HG03571 (cell line): Measurements from ENCODE around the gene NCKAP5.

Experiments
- ATAC-seq: cut with Tn5 transposase; IDR thresholded peaks from one replicate; pipeline ENCODE4 v1.9.1; 2021; ENCODE audit not compliant: unreplicated experiment

The NCKAP5 gene

DNA sequence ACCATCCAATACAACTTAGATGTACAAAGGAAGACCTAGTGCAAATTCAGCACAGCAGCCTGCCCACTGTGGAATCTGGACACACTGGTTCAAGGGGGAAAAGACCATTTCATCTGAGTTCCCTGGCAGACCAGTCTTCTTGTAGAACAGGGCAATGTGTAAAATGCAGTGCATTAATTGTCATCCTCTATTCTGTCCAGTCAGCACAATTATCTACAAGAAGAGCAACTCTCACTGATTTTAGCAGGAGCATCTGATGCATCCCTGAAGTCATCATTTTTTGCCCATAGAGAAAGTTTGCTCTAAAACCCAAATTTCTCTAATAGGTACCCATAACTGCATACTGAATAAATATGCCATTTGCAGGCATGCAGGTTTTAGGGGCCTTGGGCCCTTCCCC lies 816.4 kb downstream of the NCKAP5 start:
- no peak for ATAC-seq

DNA sequence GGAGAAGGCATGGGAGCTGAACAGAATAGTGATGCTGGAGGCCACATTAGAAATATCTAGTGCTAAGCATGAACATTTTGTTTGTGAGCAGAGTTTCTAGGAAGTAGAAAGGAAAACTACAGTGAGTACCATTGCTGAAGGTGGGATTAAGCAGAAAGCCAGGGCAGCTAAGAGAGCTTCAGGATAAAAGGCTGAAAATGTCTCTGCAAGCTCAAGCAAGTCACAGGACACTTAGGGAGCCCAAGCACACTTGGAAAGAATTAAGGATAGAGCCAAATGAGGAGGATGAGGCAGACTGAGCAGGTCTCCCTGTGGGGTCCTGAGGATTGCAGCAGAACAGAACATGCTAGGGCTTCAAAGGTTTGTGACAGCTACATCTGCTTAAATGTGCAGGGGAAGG lies 817.7 kb downstream of the NCKAP5 start:
- no peak for ATAC-seq

DNA sequence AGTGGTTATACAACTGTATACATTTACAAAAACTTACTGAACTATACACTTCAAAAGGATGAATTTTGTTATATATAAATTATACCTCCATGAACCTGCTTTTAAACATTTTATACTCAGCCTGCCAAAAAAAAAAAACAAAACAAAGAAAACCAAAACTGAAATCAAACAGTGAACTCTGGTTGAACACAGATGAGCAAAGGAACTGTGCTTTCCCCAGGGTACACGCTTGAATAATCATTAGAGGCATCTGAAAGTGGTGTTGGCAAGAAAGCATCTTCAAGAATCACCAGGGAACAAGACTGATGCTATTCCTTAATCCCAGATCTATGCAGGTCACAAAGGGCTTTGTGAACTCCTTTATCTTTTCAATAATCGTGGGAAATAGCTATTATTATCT lies 821.2 kb downstream of the NCKAP5 start:
- no peak for ATAC-seq

DNA sequence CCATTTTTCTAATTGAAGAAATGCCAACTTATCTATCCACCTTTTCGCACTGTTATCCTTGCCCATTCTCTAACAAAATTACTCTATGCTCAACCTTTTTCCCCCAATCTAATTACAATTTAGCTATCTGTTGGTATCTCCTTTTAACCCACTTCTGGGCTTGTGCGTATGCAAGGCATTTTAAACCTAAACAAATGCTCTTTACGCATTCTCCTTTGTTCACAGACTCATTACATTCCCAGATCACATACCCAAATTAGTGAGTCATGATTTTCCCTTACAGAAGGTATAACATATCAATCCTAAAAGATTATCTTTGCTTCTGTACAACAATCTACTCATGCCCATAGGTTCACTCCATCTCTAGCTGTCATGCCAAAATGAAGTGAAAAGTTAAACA lies 826.5 kb downstream of the NCKAP5 start:
- ATAC-seq = no peak

DNA sequence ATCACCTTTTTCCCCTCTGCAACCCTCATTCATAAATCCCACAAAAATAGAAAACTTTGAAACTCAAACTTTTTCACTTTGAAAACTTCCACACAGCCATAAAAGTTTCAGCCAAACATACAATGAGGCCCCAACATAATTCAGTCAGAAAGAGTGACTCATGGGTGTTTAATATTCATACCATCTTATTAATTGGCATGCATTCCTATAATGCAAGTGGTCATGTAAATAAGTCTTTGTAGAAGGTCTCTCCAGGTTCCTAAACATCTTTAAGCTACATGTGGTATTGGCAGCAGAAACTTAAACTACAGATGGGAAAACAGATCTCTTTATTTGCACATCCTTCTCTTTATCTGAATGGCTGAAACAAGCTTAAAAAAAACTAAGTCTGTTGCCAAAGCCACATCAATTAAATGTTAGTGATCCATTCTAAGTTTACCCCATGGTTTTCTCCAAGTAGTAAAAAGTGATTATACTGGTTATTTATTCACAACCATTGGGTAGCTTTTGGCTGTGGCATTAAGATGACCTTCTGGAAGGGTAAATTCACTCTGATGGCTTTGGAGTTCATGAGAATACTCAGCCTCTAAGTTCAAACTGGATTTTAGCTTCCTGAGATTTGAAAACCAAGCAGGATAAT lies 828.1 kb downstream of the NCKAP5 start:
- ATAC-seq = no peak

DNA sequence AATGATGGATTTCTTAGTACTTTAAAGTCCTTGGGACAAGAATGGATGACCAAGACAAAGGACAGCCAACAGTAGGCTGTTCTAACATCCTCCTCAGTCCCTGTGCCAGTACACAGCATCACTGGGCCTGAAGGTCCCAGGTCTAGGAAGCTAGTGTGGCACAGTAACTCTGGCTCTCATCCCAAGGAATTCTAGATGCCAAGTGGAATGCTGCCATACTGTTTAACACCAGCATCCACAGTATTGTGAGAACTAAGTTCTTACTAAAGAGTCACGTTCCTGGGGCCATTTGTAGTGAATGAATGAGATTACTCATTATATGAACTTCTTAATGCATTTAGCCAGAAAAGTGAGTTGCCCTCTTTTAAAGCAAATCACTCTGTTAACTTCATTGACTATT lies 830.0 kb downstream of the NCKAP5 start:
- ATAC-seq = no peak

DNA sequence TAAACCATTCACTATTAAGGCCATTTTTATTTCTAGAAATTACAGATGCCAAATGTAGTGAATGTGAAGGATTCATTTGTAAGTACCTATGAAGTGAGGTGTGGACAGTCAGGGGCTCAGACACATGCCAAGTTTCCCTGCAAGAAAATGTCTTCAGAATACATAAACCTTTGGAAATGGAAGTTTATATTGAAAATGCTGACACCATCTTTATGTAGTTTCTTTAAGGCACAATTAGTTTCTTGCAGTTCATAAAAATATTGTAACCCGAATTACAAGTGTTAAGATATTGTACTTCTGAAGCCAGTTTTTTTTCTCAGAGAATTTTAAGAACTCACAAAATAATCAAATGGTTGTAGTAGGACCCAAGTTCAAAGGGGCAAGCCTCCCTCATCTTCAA lies 832.2 kb downstream of the NCKAP5 start:
- ATAC-seq = no peak

DNA sequence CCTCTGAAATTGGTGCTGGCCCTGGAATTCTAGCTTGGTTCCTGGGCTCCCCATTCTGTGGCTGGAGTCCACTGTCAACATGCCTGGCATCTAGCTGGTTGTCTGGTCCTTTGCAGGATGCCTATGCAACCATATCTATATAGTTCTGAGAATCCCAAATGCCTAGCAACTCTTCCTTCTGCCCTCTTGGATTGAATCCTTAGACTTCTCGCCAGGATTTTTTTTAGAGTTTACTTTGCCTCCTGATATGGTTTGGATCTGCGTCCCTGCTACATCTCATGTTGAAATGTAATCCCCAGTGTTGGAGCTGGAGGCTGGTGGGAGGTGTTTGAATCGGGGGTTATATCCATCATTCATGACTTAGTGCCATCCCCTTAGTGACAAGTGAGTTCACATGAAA lies 833.3 kb downstream of the NCKAP5 start:
- ATAC-seq = no peak

DNA sequence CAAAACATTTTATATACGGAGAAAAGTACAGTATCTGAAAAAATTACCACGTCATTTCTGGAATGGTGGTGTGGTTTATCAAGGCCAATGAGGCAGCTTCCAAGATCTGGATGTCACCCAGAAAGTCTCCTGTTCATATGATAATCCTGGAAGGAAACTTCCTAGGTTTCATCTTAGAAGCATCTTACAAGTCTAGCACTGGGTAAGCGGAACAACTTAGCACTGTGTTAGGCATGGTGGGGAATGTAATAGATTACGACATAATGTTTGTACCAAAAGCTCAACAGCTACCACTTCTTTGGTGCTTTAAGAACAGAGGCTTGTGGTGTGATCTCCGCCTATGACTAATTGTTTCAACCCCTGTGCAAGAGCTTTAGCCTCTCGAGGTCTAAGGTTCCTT lies 835.2 kb downstream of the NCKAP5 start:
- ATAC-seq = no peak

DNA sequence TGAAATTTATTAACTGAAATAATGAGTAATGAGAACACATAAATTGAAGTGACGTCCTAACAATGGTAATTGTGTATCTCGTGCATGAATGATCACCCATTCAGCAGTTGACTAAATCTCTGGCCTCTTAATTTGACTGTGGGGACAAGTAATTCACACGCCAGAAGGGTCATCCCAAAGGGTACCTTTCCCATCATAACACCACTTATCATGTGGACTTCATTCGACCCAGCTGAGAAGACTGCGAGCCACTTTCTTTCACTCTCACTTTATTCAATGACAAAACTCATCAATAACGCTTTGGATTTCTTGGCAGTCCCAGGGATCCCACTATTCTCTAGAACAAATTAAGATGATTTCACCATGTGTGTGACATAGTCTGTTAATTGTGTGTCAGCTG lies 835.6 kb downstream of the NCKAP5 start:
- no peak for ATAC-seq

DNA sequence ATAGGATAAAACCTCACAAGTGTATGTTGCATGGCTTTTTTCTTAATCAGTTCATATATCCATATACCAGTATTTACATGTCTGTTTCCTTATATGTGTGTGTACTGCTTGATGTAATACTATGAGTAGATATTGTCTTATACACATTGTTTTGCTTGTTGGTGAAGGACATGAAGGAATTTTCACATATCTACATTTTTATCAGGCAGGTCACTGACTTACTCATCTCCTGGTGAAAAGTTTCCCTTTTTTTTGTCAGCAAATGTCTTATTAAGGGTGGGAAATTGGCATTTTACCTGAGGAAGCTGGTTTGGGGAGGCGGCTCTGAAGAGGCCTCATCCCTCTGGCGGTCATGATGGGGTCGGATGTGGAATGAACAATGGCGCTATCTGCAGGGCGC lies 836.8 kb downstream of the NCKAP5 start:
- ATAC-seq = no peak

DNA sequence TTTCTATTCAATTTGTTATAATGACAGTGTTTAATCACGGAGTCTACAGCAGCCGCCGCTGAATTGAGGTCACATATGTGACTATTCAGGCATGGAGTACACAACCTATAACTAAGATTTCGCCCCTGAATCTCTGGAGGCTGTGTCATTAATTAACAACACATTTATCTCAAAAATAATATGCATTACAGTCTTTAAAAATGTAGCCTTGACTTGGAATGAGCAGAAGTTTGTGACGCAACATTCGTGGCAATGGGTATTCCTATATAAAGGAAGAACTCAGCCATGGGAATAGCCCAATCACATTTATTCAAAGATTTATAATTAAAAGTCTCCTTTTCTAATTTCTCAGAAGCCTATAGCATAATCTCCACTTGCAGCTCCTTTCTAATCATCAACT lies 837.7 kb downstream of the NCKAP5 start:
- ATAC-seq = no peak

DNA sequence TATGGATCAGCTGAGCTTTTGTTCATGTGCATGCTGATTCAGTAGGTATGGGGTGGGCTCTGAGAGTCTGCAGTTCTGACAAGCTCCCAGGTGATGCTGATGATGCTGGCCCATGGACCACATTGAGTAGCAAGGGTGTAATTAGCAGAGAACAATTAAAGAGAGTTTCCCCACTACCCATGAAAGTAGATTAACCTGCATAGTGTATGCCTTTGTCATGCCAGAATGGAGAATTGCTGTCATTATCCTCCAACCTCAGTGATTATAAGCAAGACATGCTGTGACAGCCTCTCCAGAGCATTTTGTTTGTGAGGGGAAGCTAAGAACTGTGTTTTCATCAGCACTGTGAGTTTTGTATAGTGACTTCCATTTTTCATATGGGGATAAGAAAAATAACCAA lies 838.7 kb downstream of the NCKAP5 start:
- no peak for ATAC-seq

DNA sequence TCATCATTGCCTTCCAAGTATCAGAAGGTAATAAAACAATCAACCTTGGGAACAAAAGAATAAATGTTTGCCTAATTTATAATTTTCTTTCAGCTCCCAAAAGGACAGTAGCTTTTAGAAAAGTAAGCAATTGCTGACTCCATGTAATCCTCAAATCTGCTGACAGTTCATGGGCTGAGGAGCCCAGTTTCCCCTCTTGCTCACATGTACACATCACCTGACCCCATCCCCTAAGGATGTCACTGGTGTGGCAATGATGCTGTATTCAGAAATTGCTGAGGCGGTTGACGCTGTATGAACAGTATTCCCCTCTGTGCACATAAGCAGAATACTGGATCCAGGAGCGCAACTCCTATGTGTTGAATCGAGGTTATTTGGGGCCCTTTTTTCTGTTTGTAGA lies 842.1 kb downstream of the NCKAP5 start:
- no peak for ATAC-seq

DNA sequence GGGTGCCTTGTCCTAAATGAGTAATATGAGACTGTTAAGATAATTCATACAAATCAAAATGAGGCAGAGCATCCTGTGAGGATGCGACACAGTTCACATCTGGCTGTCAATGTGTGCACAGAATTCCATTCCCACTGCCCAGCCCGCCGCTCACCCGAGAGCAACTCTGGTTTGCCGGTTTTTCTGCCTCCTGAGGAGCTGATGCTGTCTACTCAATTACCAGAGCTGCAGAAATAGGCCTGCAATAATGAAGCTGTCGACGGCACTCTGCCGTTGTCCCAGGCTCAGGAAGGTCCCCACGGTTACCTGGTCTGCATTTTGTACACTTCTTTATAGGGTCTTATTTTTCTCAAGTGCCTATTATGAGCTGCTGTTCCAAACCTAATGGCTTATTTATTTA lies 842.5 kb downstream of the NCKAP5 start:
- no peak for ATAC-seq

DNA sequence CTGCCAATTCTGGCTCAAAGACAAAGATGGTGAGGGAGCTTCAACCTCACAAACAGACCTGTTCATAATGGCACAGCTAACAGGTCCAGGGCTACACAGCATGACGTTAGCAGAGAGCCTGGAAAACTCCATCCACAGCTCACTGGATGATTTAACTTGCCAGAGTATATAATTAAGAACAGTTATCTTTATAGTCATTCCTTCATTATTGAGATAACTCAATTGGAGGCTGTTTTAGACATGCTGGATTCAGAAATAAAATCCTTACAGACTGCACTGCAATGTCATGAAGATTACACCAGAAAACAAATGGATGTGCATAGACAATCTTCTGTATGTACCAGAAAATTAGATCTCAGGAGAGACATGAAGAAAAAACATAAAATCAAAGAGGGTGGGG lies 843.1 kb downstream of the NCKAP5 start:
- ATAC-seq = no peak

DNA sequence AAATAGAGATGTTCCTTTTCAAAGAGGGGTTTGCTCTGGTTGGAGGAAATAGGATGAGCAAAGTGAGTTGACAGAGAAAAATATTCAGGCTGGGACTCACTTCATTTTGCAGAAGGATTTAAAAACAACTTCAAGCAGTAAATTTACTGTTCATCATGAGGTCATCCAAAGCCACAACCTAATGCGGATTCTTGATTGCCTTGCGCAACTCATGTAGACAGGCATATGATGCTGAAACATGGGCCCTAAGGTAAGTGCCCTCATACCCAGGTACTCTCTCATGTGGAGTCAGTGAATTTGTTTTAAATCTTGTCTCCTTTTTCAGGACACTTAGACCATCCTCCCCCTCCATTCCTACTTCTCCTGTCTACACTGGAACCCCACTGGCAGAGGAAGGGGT lies 846.3 kb downstream of the NCKAP5 start:
- no peak for ATAC-seq

DNA sequence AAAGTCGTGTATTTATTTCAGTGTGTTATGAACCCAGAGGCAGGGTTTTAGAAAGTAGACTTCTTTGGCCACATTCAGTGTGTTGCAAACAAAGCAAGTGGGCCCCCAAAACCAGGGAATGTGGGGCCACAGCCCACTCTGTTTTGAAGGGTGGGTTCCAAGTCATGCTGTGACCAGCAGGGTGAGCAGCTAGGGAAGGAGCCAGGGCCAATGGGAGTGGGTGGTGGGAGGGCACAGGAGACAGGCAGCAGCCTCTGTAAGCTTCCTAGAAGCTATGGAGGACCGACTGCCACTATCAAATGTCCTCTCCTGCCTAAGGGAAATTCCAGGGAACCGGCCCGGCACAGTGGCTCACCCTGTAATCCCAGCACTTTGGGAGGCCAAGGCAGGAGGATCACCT lies 847.9 kb downstream of the NCKAP5 start:
- no peak for ATAC-seq

DNA sequence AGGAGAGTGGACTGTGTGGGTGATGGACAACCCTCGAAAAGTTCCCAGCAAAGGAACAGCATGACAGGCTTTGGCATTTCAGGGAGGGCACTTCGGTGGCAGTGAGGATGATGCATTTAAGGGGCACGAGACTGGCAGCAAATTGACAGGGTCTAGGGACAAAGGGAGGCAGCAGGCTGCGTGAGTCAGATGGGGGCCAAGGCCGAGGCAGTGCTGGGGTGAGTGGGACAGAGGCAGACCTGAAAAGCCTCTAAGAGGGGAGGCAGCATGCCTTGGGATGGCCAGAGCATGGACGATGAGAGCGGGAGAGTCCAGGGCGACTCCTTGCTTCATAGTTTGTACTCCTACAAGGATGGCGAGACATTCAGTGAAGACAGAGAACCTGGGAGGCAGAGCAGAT lies 848.8 kb downstream of the NCKAP5 start:
- ATAC-seq = no peak

DNA sequence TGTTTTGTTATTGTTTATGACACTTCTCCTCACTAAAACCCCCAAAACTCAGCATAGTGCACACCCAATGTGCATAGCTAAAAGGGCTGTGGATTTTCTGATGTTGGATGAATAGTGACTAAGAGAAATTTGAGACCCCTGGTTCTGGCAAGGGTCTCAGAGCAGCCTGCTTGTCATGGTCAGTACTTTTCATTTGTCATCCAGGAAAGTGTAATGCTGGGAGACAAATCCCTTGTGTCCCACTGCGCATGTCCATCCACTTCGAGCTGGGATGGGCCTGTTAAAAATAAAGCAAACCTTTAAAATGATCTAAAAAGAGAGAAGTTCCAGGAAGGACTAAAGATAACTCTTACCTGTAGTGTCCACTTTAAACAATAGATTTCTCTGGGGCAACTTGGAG lies 851.3 kb downstream of the NCKAP5 start:
- no peak for ATAC-seq

DNA sequence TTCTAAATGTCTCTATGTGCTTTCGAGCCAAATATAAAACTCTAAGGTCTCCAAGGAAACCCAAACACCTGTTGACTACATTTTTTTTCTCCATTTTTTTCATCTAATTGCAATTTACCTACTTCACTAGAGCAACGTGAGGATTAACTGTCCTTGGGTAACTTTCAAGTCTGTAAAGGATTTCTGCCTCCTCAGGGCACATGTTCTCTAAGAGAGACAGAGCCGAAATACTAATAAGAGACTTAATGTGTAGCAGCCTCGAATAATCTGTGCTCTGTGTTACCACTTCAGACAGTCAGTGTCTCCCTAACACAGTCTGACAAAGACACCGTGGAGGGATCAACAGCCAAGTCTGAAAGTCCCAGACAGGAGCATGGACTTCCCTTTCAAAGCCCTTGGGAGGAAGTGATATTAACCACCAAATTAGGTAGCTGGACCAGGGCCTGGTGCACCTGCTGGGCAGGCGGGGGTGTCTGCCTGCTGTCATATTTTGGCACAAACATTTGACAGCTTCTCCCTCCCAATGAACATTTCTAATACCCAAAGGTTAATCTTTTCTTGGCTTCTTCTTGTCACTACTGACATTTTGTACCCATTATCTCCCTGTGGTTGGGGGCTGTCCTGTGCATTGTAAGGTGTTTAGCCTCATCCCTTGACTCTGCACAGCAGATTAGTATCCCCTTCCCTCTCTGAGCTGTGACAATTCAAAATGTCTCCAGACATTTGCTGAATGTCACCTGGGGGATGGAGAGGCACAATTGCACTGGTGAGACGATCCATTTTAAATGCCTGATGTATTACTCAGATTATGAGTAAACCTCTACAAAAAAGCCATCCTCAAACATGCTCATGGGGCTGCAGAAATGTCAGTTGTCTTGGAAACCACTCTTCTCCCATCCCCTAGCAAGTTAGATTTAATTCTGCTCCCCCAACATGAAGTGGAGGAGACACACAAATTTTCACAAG lies 852.6 kb downstream of the NCKAP5 start:
- ATAC-seq = no peak

DNA sequence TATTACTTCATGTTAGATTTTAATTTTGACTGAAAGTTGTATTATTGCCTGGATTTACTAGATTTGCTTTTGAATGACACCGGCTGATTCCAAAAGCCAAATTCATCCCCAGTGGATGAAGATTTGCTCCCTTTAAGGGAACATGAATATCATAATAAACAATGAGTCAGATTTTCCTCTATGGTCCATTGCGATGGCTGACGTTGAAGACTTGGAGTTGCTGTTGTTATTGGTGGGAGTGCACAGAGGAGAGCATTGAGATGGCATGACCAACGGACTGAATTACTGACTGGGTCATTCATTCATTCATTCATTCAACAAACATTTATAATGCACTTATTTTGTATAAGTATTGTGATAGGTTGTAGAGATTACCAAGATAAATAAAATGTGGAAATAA lies 864.9 kb downstream of the NCKAP5 start:
- ATAC-seq = no peak

DNA sequence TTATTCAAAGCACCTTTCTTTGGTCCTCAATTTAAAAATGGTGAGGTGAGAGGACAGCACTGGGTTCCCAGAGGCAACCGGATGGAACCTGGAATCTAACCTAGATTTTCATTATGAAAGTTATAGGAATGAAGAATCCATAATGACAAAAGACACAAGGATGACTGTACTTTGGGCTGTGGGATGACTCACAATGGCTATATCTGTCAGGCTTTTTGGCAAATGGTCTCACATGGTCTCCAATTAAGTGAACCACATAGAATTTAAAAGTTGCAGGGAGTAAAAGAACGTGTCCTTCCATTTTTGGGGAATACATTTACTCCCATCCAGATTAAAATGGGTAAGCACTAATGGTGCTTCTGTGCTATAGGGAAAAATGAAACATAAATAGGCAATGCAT lies 866.5 kb downstream of the NCKAP5 start:
- ATAC-seq = no peak
